ACHN (cell line): Measurements from ENCODE around the gene NF1.

Experiments
- DNase-seq: peaks from one replicate; pipeline ENCODE4 v3.0.0-alpha.2; 2015
- in situ Hi-C: cut with HindIII; loops from 2 replicates; pipeline ENCODE4 v1.10.0; 2017; ENCODE audit warnings: low sequenced_read_pairs, low pct_ligation_motif_present, low pct_unique_long_range_greater_than_20kb

NF1 gene

DNA sequence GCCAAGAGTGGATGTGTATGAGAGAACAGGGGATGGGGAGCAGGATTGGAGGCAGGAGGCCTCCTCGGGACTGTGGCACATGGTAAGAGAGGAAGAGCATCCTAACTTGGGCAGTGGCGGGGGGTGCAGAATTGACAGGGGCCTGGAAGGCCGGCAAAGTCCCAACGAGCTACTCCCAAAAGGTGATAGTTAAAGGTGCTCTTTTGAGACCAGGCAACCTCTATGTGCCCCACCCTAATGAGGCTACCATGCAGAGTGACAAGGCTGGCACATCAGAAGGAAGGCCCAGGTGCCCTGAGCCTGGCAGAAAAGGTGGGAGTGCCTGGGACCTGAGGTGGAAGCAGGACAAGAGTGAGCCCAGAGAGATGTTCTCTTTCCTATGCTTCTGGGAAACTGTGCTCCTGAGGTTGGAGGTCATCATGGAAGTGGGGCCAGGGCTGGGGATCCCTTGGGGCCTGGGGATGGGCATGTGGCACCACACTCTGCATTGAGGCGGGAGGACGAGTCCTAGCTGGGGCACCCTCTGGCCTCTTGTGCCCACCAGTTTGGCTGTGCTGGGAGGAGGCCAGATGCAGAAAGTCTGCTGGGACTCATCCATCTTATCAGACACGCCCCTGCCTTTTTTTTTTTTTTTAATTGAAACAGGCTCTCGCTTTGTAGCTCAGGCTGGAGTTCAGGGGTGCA is 302.6 kb downstream of the NF1 start:
- in situ Hi-C loops, result no loop called here
- DNase-seq, result no peak

DNA sequence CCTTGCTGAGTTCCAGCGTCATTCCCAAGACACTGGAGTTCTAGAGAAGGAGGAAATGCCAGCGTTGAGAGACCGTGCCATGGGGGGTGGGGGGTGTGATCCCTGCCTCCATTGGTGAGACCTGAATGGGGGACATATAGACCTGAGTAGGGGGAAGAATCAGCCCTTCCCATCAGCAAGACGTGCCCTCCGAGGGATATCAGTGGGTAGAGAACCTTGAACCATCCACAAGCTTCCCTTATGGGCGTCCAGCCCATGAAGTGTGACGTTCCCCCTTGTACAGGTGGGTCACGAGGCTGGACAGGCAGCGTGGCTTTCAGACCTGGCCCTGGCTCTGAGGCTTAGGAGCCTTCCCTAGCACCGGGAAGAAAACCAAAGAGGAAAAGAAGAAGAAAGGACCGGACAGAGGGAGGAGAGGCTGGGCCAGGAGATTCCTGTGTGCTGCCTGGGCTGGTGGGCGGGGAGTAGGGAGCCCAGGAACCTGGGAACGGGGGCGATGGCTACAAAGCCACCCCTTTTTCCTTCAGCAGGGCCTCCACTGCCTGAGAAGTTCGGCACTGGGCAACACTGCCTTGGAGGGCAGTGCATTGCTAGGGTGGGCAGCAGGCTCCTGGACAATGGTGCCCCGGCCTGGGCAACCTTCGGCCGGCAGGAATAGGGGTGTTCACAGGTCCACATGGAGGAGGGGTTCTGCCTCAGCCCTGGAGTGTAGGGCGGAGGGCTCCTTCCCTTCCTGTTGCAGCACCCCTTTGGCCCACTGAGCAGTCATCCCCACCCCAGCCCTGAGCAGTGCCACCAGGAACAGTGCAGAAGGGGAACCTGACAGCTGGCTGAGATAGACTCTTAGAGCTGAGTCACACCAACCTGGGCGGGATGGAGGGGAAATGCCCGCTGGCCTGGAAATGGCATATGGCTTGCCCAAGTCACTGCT is 303.9 kb downstream of the NF1 start:
- in situ Hi-C loops, result no loop called here
- DNase-seq, result no peak

DNA sequence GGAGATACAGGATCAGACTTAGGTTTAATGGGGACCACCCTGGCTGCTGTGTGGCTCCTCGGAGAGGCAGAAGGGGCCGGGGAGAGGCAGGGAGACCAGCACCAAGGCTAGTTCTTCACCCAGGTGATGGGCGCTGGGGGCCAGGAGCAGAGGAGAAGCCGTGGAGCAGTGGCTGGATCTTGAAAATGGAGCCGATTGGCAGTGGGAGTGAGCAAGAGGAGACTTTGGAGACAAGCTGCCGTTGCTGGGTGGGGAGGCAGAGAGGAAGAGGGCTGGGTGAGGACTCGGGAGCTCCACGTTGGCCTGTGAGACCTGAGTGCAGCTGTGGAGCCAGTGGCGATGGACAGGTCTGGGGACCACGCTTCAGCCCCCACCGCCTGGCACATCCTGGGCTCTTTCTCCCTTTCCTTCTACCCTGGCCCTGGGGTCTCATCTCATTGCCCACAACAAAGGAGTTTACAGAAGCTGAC is 305.7 kb downstream of the NF1 start:
- no peak for DNase-seq
- in situ Hi-C loops, result no loop called here

DNA sequence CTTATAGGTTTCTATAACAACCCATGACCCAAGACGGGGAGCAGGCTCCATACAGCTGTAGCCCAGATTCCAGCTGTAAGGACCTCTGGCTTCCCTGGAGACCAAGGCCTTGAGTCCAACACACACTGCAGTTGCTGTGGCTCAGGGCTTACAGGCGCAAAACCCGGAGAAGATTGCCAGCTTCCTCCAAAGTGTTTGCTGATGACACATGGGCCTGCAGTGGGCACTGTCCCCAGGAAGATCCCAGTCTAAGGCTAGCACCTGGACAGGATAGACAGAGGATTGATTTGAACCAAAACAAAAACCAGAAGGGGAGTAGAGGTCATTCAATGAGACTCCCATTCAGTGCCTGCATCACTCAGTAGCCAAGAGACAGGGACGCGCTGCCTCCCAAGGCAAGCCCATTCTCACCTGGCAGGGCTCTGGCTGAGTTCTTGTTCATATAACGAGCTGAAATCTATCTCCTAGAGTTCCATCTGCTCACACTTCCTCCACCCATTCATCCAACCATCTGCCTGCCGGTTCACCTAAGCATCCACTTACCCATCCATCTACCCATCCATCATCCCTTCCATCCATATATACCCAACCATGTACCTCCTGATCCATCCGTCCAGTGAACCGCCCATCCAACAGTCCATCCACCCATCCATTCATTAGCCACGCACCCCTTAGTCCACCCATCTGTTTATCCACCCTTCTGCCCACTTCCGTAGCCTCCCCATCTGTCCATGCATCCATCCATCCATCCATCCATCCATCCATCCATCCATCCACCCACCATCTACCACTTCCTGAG is 306.9 kb downstream of the NF1 start:
- no peak for DNase-seq
- in situ Hi-C loops, result no loop called here

DNA sequence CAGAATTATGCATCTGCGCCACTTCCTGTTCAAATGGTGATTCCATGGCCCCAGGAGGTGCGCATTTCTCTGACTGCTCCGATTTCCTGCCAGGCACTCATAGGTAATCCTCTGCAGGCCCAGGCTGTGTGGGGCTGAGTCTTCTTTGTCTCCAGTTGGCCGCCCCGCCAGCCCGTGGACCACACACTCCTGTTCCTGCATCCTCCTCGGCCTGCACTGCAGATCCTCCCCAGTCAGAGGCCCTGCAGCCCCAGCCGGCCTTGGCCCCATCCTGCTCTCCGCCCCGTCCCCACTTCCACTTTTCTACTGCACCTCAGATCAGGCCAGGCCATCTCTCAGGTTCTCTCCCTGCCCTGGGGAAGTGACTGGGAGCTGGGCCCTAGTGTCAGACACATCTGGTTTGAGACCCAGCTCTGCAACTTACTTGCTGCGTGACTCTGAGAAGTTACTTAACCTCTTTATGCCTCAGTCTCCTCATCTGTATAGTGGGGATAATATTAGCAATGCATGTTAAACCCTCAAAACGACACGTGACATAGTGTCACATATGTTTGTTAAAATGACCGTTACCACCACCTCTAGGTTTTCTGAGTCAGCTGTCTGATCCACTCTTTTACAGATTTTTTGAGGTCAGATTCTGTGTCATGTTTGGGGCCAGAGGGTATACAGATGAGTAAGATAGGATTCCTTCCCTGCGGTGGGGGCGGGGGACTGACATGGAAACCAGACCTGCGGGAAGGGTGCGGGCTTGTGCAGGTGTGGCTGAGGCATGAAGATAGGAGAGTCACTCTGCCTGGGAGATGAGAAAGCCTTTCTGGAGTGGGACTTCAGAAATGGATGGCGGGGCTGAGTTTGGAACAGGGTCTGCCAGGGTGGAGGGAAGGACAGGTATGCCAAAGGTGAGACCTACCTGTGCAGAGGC is 309.5 kb downstream of the NF1 start:
- DNase-seq, result no peak
- in situ Hi-C loops, result no loop called here

DNA sequence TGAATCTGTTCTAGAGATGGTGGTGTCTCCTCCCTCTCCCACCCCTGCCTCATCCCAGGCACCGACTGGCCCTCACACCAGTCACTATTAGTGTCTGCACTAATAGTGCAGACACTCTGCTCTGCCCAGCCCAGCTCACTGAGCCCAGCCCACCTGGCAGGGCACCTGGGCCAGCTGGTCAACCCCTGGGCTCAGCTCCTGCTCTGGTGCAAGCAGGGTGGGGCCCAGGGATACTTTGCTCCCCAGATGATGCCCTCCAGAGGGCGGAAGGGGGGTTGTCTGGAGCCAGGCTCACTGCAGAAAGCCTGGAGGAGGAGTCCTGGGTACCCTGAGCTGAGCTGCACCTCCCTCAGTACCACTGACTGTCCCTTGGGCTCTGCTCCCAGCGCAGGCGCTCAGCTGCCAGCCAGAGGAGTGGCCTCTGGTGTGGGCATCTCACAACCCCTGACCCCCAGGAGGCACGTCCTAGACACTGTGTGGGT is 311.2 kb downstream of the NF1 start:
- DNase-seq, result no peak
- in situ Hi-C loops, result no loop called here

DNA sequence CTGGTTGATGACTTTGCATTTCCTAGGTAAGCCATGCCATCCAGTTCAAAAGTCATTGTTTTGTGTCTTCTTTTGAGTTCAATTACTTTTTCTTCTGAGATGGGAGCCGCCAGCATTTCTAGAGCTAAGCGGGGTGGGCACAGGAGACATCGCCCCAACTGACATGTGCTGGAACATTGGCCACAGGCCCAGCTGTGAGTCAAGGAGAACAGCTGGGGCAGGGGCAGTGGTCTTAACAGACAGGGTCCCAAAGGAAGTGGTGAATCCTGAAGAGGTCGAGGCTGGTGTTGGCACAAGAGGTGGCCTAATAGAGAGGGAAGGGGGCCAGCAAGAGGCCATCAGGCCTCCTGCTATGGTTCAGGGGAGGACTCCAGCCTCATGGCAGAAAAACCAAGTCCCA is 313.8 kb downstream of the NF1 start:
- in situ Hi-C loops, result no loop called here
- DNase-seq, result no peak

DNA sequence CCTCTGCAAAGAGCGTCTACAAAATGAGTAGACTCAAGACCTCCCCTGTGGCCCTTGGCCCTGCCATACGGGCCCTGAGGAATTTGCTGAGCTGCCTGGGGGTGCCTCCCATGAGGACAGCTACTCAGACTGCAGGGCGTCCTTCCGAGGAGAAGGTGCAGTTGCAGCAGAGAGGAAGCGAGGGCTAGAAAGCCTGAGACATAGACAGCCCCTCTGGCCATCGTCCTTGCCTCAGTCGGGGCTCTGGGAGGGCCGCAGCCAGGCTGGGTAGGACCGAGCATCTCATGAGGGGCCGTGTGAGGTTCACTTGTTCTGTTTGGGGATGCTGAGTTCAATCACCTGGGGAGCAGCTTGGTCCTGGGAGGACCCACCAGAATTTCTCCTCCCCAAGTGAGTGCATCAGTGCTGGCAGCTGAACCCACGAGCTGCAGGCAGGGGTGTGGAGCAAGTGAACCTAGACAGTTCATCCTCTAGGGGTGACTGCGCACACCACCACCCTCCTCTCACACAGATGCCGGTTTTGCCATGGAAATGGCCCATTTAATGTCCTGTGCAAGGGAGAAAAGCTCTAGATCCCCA is 317.0 kb downstream of the NF1 start:
- no peak for DNase-seq
- in situ Hi-C loops, result no loop called here

DNA sequence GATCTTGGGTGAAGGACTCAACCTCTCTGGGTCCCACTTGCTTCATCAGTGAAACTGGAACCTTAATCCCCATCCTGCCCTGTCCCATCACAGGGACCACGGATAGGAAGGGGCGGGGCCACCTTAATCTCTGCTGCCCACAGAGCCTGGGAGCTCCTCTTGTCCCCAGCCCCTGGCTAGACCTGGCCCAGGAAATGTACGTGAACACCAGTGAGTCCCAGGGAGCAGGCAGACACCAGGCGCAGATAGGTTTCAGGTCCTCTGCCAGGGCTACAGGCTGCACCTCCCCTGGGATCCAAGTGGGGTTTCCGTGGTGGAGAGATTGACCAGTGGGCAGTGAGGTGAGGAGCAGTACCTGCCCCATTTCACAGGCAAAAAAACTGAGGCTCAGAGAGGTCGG is 317.7 kb downstream of the NF1 start:
- in situ Hi-C loops, result no loop called here
- DNase-seq, result no peak

DNA sequence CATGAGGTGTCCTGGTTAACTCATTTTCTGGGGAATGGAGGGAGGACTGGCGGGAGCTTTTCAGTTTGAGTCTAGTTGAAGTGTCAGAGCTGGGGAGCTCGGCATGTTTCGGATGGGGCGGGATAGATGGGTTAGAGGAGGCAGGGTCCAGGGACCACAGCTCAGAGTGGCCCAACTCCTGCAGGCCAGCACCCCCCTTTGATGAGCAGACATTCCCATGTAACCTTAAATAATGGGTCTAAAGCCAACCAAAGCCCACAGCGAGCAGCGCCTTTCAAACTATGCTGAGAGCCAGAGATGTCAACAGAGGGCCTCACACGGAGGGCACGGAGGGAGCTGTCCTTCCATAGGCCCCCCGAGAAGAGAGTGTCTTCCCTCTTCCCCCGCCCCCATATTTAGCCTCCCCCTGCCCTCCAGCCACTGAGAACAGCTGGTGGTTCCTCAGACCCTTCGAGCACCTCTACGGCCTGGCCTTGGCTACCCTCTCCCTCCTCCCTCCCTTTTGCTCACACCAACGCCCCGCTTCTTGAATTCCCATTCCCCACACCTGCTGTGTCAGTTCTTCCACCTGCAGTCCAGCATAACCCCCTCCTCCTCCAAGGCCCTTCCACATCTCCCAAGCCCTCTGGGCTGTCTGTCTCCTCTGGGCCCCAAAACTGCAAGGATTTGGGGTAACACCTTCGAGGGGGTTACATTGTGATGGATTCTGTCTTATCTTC is 318.5 kb downstream of the NF1 start:
- in situ Hi-C loops, result no loop called here
- no peak for DNase-seq

DNA sequence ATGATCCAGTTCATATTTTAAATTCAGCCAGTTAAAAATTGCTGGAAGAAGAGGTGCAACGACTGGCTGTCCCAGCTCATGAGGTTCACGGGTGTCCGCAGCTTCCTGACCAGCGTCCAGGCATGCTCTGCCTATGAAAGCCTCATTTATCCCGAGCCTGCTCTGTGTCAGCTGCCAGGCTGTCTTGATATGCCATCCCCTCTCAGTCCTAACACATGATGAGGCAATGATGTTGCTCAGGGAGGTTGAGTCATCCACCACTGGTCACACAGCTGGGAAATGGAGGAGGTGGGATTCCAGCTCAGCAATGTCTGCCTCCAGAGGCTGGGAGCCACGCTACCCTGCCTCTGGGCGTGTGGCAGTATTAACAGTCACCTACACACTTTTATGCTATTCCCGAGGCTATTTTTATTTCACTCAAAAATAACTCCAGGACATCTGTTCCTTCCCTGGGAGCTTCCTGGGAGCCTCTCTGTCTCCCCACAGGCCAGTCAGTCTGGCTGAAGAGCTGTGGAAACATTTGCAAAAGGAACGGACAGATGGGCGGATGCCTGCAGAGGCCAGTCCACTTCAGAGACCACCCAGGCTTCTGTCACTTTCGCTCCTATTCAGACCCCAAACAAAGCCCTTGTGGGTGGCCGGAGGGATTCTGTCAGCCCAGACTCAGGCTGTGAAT is 319.2 kb downstream of the NF1 start:
- DNase-seq, result no peak
- in situ Hi-C loops, result no loop called here

DNA sequence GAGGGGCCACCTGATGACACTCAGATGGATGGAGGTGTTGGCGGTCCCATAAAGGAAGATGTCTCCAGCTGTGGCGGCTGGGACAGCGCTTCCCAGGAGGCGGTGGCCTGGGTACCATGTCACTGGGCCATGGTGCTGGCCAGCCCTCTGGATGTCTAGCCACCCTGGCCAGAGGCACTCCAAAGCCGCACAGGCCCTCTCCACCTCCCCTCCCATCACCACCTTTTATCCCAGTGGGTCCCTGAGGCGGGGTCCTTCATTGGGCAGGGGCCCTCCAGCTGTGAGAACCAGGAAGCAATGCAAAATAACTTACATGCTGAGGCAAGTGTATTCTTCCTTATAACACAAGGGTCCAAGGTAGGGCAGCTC is 319.8 kb downstream of the NF1 start:
- in situ Hi-C loops, result no loop called here
- no peak for DNase-seq

DNA sequence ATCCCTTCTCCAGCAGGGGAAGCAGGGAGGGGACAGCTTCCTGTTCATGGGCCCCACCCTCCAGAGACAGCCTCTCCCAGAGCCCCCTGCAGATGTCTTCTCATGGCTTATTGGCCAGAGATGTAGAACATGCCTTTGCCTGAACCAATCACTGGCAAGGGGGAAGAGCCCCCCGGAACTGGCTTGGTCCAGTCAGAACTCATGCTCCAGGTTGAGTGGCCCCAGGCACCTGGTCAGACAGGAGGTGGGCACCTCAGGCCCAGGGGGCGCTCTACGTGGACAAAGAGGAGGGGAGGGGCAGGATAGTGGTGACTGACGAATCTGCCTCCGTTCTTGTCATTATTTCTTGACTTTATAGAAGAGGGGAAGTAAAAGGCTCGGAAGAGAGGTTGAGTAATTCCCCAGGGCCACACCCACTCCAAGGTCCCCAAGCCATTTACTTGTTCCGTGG is 320.3 kb downstream of the NF1 start:
- no peak for DNase-seq
- in situ Hi-C loops, result no loop called here

DNA sequence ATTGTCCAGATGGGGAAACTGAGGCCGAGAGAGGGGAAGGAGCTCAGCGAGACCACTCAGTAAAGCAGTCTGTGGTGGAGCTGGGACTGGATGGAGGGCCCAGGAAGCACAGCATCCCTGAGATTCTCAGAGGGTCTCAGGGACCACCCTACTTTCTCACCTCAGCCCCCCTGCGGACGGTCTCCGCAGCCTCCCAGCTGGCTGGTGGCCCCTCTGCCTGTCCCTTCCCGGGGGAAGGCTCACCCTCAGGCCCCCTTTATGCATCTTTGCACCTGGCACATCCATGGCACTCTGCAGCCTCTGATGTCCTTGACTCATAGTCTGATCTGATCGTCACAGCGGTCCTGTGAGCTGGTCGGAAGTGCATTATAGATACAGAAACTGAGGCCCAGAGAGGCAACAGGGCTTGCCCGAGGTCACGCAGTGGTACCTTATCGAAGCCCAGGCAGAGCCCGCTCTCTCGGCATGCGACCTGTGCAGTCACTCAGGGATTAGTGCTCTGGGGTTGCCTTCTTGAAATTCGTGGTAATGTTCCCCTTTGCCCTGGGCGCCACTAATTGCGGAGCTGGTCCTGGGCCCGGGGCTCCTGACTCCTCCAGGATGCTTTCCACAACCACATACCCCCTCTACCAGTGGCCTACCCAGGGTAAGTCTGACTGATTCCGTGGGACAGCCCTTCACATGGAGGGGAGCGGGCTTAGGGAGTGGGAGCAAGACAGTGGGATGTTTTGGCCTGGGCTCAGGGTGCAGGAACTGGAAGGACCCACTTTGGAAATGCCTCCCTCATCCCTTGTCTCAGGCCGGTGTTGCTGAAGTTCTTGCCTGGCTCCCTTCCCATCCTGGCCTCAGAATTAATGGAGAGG is 321.1 kb downstream of the NF1 start:
- in situ Hi-C loops, result no loop called here
- no peak for DNase-seq

DNA sequence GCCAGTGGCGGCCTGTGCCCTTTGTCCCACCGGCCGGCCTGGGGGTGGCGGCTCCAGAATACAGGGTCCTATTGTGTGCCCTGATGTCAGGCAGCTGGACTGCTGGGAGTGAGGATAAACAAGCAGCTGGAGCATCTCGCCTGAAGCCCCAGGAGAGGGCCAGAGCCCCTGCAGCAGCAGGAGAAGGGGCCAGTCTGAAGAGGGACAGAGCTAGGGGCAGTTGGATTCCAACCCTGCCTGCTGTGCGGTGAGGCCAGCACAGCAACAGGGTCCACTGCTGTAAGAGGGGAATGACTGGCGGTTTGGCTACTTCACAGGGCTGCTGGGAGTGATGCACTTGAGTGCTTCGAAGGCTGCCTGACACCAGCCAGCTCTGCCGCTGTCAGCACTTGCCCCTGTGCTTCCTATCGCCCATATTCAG is 321.7 kb downstream of the NF1 start:
- no peak for DNase-seq
- in situ Hi-C loops, result no loop called here
